Breast epithelium (tissue), 3 donors: ENCODE results near the gene AHDC1.

ENCODE experiments used
- POLR2A ChIP-seq: fragments of 450-650 bp; IDR thresholded peaks from one replicate; pipeline ENCODE4 v1.6.1; 2016; ENCODE audit warnings: antibody characterized with exemption, mild to moderate bottlenecking, moderate library complexity
- POLR2AphosphoS5 ChIP-seq, 3 donors: sonication (generic); formaldehyde crosslinking; IDR thresholded peaks; one replicate each; pipeline ENCODE4 v1.6.1; 2017; ENCODE audit warnings: antibody characterized with exemption in 3 of 3
- TF ChIP-seq, protein P1 (sequence below), 3 donors: fragments of 450-650 bp; IDR thresholded peaks; one replicate each; pipeline ENCODE4 v1.5.1; 2016 to 2017; ENCODE audit warnings: antibody characterized with exemption in 3 of 3, mild to moderate bottlenecking in 3 of 3, moderate library complexity in 3 of 3

DNA sequence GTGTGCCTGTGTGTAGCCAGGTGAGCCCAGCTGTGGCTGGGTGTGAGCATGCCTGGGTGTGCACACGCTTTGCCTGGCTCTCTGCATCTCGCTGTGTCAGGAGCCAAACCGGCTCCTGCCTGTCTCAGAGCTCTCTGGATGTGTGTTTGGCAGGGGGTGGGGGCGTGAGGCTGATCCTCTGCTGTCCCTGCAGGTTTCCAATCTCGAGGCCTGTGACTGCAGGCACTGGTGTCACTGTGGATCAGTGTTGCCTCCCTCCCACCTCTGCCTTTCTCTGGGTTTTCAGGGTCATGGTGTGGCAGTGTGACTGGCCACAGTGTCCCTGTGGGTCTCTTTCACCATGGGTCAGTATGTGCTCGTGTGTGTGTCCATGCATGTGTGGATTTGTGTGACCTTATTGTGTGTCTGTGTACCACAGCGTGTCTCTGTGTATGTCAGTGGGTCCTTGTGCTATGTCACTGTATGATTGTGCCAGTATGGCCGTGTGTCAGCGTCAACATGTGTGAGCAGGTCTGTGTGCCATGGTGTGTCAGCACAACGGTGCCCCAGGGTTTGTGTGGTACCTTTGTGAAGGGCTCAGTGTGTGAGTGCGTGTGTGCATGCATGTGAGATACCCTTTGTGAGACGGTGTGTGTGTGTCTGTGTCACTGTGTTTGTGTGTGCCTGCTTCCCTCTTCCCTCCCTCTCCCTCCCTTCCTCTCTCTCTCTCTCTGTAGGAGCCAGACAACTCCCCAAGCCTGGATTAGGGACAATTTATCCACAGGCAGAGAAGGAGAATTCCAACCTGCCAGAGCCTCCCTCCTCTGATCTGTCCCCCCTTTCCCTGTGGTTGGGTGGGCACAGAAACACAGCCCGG is 43.4 kb downstream of the AHDC1 start:
- TF ChIP-seq, protein P1, sequence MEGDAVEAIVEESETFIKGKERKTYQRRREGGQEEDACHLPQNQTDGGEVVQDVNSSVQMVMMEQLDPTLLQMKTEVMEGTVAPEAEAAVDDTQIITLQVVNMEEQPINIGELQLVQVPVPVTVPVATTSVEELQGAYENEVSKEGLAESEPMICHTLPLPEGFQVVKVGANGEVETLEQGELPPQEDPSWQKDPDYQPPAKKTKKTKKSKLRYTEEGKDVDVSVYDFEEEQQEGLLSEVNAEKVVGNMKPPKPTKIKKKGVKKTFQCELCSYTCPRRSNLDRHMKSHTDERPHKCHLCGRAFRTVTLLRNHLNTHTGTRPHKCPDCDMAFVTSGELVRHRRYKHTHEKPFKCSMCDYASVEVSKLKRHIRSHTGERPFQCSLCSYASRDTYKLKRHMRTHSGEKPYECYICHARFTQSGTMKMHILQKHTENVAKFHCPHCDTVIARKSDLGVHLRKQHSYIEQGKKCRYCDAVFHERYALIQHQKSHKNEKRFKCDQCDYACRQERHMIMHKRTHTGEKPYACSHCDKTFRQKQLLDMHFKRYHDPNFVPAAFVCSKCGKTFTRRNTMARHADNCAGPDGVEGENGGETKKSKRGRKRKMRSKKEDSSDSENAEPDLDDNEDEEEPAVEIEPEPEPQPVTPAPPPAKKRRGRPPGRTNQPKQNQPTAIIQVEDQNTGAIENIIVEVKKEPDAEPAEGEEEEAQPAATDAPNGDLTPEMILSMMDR (IDR thresholded peaks at IDR 0.05) = no peak
- TF ChIP-seq POLR2A = no peak
- TF ChIP-seq POLR2AphosphoS5 (IDR thresholded peaks at IDR 0.05) = no peak
